ENCODE measurements around the gene B2M. TPM values are rescaled to one million over a fixed set of nuclear protein-coding genes. Genes with fewer than 3 reads are reported as not detected.
"Not testable (repeated sequence)": the region's sequence is repeated elsewhere in the genome, so short reads cannot be mapped to it uniquely, and the experiment has no call there.

Gene B2M
- total RNA-seq, 1 experiment from 2014 or later, result 10,210 TPM

DNA sequence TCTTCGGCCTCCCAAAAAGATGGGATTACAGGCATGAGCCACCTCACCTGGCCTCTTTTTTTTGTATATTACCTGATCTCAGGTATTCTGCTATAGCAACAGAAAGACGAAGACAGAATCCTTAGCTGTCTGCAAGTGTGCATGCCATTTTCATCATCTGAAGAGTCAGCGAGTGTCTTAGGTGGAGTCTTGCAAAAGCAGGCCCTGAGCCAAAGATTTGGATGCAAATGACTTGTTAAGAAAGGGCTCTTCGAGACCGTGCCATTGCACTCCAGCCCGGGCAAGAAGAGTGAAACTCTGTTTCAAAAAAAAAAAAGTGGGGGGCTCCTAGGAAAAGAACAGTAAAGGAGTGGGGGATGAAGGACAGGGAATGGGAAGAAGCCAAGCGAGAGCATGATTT is 14.8 kb downstream of the B2M start:
- DNase-seq (ENCODE audit: low read depth), result peak; percentile 31

GRCh38 chr15:44726568-44727484 is 15.5 kb downstream of the B2M start:
- peak; percentile 96 for DNase-seq (ENCODE audit: low read depth)

DNA sequence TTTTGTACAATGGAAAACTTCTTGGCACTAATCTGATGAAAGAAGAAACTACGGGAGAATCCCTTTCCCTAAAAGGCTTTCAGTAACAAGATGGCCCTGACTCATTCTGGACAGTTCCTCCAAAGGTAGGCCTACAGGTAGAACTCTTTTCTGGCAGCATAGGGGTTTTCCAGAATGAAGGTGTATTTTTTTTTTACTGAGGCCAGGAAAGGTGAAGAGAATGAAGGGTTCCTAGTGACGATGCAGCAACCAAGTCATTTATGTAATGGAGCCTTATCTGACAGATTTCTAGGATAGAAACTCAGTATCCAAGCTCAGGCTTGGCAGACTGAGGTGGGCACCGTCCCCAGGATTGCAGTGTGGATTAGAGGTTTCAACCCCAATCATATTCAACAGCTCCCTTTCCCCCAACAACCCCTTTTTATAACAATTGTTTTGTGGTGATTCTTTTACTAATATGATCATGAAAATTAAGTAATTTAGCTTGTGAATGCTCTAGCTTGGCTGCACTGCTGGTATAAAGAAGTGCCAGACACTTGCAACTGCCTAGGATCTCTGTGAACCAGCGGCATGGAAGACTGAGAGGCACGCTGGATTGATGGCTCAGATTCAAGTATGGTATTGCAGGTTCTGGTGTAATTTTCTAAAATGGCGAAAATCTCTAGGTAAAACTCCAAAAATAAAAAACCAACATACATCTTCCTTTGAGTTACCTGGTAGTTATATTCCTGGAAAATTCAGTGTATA is 16.3 kb downstream of the B2M start:
- DNase-seq (ENCODE audit: low read depth), result no peak

DNA sequence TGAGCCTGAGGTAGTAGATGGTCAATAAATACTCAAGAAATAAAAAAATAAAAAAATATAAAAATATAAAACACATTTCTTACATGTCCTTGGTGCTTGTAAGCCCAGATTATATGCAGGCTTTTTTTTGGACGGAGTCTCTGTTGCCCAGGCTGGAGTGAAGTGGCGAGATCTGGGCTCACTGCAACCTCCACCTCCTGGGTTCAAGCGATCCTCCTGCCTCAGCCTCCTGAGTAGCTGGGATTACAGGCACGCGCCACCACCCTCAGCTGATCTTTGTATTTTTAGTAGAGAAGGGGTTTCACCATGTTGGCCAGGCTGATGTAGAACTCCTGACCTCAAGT is 16.9 kb downstream of the B2M start:
- not testable (repeated sequence) for DNase-seq (ENCODE audit: low read depth)

GRCh38 chr15:44728576-44729407 is 17.5 kb downstream of the B2M start:
- DNase-seq (ENCODE audit: low read depth), result peak; percentile 99

DNA sequence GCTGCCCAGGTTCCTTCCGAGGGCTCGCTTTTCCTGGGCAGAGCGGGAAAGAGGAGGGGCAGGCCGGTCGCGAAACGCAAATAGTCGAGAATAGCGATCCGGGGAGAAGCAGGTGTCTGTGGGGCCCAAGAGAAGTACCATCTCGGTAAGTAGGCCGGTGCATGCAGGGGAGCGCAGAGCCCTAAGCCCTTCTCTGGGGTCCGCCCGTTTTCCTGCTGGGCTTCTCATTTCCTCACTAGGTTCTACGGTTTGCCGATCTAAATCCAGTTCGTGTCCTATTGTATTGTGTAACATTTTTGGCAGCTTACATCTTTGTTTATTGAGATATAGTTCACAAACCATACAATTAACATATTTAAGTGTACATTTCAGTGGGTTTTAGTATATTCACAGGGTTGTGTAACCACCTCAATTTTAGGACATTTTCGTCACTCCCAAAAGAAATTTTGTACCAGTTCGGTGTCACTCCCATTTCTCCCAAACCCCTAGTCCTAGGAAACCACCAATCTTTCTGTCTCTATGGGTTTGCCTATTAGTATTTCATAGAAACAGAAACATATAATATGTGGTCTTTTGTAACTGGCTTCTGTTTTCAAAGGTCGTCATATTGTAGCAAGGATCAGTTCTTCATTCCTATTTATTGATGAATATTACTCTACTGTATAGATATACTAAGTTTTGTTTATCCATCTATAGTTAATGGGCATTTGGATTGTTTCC is 18.3 kb downstream of the B2M start:
- no peak for DNase-seq (ENCODE audit: low read depth)

DNA sequence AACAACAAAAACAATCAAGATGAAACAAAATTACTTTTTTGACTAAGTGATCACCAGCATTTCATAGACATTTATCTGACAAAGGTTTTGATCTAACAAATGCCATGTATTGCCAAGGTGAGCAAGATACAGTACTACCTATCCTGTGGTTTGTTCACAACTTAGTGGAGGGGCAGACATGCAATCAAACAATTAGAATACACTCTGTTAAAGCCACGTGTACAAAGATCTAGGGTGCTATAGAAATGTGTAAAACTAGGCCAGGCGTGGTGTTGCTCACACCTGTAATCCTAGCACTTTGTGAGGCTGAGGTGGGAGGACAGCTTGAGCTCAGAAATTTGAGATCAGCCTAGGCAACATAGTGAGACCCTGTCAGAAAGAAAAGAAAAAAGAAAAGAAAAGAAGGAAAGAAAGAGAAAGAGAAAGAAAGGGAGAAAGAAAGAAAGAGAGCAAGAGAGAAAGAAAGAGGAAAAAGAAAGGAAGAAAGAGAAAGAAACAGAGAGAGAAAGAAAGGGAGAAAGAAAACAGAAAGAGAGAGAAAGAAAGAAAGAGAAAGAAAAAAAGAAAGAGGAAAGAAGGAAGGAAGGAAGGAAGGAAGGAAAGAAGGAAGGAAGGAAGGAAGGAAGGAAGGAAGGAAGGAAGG is 23.6 kb downstream of the B2M start:
- DNase-seq (ENCODE audit: low read depth), result no peak

DNA sequence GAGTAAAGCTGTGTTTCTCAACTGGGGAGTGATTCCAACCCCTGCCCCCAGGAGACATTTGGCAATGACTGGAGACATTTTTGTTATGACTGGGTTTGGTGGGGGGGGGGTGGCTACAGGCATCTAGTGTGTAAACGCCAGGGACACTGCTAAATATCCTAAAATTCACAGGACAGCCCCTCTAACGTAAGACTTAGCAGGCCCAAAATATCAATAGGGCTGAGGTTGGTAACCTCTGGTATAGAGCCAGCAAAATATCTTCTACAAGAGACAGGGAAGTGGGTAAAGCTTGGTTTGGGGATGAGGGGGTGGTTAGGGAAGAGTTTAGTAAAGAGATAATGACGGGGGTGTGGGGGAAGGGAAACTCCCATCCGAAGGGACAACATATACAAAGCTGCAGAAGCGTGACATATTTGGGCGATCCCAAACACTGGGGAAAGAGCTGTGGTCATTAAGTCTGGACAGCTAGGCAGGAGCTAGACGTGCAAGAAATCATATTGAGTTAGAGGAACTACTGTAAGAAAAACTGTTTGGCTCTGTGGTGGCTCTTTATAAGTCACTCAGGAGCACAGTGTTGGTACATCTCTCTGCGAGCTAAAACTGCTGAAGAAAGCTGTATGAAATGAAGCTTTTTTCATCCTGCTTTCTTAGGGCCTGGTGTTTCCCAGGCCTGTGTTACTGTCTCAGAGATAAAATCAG is 24.3 kb downstream of the B2M start:
- peak; percentile 18 for DNase-seq (ENCODE audit: low read depth)

DNA sequence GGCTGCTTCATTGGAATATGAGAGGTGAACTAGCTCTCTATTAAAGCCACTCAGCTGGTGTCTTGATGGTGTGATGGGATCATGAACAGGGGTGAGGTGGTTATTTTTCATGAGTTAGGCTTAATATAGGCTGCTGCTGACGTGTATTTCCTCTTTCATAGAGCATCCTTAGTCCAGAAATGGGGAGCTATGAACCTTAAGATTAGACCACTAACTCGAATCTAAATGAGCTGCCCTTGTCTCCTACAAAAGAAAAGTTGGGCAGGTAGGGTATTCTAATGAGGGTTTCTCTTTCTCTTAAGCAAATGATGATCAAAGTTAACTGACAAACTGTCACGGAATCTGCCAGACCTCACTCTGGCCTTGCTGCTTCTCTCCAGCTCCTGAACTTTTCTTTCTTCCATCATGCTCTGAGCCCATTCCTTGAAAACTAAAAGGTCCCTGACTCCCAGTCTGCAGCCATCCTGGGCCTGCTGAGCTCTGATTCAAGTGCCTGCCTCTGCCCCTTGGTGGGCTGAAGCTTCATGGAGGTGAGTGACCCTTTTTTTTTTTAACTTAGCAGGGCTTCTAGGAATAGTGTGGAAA is 25.0 kb downstream of the B2M start, which contains the start of gene TRIM69:
Gene TRIM69, plus strand, starts transcription at position 348 of the 585 bp plus-strand sequence. Its CDS starts 177 bp downstream, at position 525.
- no peak for DNase-seq (ENCODE audit: low read depth)

DNA sequence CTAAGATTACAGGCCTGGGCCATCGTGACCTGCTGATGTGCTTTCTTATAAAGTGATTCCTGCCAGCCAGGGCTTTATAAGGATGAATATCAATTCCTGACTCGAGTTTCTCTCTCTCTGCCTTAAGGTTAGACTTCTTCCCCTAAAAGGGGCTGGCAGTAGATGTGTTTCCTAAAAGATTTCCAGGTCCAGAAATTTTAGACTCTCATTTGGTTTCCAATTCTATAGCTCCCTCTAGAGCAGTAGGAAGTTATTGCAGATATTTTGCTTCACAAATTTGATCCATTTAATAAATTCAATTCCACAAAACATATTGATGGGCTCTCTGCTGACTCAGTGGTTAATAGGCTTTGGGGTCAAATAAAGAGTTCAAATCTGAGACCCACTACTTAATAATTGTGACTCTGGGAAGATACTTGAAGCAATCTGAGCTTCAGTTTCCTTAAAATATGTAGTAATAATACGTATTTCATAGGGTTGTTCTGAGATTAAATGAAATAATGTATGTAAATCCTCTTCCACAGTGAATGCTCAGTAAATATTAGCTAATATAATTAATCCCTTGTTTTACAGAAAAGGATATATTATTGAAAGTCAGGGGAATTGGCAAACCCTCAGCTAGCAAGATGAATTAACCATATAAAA is 27.1 kb downstream of the B2M start:
- DNase-seq (ENCODE audit: low read depth), result peak; percentile 67

GRCh38 chr15:44739222-44739847 is 28.0 kb downstream of the B2M start:
- not testable (repeated sequence) for DNase-seq (ENCODE audit: low read depth)

DNA sequence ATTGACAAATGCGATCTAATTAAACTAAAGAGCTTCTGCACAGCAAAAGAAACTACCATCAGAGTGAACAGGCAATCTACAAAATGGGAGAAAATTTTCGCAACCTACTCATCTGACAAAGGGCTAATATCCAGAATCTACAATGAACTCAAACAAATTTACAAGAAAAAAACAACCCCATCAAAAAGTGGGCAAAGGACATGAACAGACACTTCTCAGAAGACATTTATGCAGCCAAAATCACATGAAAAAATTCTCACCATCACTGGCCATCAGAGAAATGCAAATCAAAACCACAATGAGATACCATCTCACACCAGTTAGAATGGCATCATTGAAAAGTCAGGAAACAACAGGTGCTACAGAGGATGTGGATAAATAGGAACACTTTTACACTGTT is 32.1 kb downstream of the B2M start:
- DNase-seq (ENCODE audit: low read depth), result not testable (repeated sequence)

DNA sequence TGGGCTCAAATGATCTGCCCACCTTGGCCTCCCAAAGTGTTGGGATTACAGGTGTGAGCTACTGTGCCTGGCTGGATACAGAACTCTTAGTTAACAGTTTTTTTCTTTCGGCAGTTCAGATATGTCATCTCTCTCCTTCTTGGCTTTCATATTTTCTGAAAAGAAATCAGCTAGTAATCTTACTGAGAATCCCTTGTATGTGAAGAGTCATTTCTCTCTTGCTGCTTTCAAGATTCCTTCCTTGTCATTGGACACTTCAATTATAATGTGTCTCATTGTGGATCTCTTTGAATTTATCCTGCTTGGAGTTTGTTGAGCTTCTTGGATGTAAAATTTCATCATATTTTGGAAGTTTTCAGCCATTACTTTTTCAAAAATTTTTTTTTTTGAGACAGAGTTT is 42.0 kb downstream of the B2M start:
- no peak for DNase-seq (ENCODE audit: low read depth)

- no peak for DNase-seq (ENCODE audit: low read depth)
These were observed 51.9 kb downstream of the B2M start for GRCh38 chr15:44763187-44763586.

DNA sequence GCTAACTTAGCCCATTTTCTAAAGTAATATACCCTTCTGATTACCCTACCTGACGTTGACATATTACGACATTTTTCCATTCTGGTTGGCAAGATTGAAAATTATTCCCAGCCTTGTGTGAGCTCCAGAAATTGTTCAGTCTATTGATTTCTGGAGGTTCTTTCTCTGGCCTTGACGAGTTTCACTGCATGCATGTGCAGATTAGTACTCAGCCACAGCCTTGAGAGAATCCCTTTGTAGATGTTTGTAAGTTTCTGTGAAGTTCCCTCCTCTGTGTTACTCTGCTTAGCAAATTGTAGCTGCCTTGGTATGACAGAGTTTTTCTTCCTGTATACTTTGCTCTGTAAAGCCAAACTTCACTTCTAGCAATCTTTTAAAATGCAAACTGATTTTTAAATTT is 52.5 kb downstream of the B2M start:
- DNase-seq (ENCODE audit: low read depth), result no peak

GRCh38 chr15:44765036-44765435 is 53.7 kb downstream of the B2M start:
- DNase-seq (ENCODE audit: low read depth), result no peak

Data from RPMI7951 (cell line).